Osteoblast (primary cell): ENCODE measurements around the gene VPS37B. TPM values are rescaled to one million over a fixed set of nuclear protein-coding genes. Genes with fewer than 3 reads are reported as not detected.

Source experiments
- DNase-seq: peaks from one replicate; pipeline ENCODE4 v3.0.0; 2011; ENCODE audit warnings: low spot score, mixed read lengths; ENCODE audit not compliant: insufficient read length; ENCODE audit errors: missing footprints
- H2AFZ ChIP-seq: 2 replicates; pipeline ENCODE4 v1.6.0; 2011; ENCODE audit warnings: mild to moderate bottlenecking, low read length
- H3K27ac ChIP-seq: 2 replicates; pipeline ENCODE4 v1.5.1; 2011; ENCODE audit warnings: mild to moderate bottlenecking, low read depth, low read length, moderate library complexity
- H3K27me3 ChIP-seq: 2 replicates; pipeline ENCODE4 v1.6.0; 2012; ENCODE audit warnings: mild to moderate bottlenecking, control low read depth, inconsistent platforms, low read length, moderate library complexity; ENCODE audit not compliant: insufficient read depth
- H3K36me3 ChIP-seq: 2 replicates; pipeline ENCODE4 v1.5.1; 2011; ENCODE audit warnings: mild to moderate bottlenecking, low read length, control low read depth, moderate library complexity; ENCODE audit not compliant: insufficient read depth
- H3K4me1 ChIP-seq: 2 replicates; pipeline ENCODE4 v1.5.1; 2011; ENCODE audit warnings: mild to moderate bottlenecking, low read length, control low read depth, moderate library complexity; ENCODE audit not compliant: insufficient read depth
- H3K4me2 ChIP-seq: 2 replicates; pipeline ENCODE4 v1.6.0; 2011; ENCODE audit warnings: mild to moderate bottlenecking, low read length; ENCODE audit not compliant: insufficient read depth
- H3K4me3 ChIP-seq: fragments of 200-600 bp; sonication (generic); 3 replicates; pipeline ENCODE4 v1.5.1; 2012; ENCODE audit warnings: mild to moderate bottlenecking, low read length, inconsistent platforms; ENCODE audit not compliant: insufficient read depth
- H3K79me2 ChIP-seq: 2 replicates; pipeline ENCODE4 v1.6.0; 2012; ENCODE audit warnings: mild to moderate bottlenecking, low read length, control low read depth, inconsistent platforms; ENCODE audit not compliant: insufficient read depth
- H3K9me3 ChIP-seq: 2 replicates; pipeline ENCODE4 v1.5.1; 2011; ENCODE audit warnings: low read depth, low read length, control low read depth
- H4K20me1 ChIP-seq: 2 replicates; pipeline ENCODE4 v1.6.0; 2012; ENCODE audit warnings: mild to moderate bottlenecking, low read length, control low read depth; ENCODE audit not compliant: insufficient read depth
- total RNA-seq: library from RNA; depleted of rRNA; stranded (reverse); fragments of >200 nt; gene quantifications from 2 replicates; pipeline ENCODE4 v1.2.3, GENCODE V29; 2012
- TF ChIP-seq, protein P1 (sequence below): IDR thresholded peaks from 2 replicates; pipeline ENCODE4 v1.5.1; 2011; ENCODE audit warnings: mild to moderate bottlenecking, low read depth, low read length, moderate library complexity; ENCODE audit errors: extremely low read depth

VPS37B gene
- total RNA-seq, 1 donor = 19.2 TPM

DNA sequence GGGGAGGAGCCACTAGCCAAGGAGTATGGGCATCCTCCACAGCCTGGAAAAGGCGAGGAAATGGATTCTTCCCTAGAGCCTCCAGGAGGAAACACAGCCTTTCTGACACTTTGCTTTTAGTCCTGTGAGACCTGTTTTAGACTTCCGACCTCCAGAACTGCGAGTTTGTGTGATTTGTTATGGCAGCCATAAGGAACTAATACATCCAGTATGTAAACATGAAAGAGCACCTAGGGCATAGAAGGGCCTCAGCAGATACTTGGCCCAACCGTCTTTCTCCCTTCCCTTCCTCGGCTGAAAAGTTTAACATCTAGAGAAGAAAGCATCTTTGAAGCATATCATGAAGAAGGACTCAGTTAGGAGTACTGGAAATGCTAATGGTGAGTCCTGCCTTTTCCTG lies 57.1 kb downstream of the VPS37B start:
- no peak for DNase-seq
- Histone ChIP-seq H4K20me1 (no peaks in the 10 kb centered on the region), H3K4me2 (no peak overlapping the region), H3K27me3 (no peaks in the 10 kb centered on the region), H2AFZ (no peak overlapping the region), H3K4me1 (peaks cover 21% of the 10 kb centered on the region), H3K36me3 (no peaks in the 10 kb centered on the region), H3K27ac (no peak overlapping the region), H3K79me2 (peaks cover 6% of the 10 kb centered on the region), H3K9me3 (no peaks in the 10 kb centered on the region), H3K4me3 (no peak overlapping the region)
- TF ChIP-seq, protein P1, sequence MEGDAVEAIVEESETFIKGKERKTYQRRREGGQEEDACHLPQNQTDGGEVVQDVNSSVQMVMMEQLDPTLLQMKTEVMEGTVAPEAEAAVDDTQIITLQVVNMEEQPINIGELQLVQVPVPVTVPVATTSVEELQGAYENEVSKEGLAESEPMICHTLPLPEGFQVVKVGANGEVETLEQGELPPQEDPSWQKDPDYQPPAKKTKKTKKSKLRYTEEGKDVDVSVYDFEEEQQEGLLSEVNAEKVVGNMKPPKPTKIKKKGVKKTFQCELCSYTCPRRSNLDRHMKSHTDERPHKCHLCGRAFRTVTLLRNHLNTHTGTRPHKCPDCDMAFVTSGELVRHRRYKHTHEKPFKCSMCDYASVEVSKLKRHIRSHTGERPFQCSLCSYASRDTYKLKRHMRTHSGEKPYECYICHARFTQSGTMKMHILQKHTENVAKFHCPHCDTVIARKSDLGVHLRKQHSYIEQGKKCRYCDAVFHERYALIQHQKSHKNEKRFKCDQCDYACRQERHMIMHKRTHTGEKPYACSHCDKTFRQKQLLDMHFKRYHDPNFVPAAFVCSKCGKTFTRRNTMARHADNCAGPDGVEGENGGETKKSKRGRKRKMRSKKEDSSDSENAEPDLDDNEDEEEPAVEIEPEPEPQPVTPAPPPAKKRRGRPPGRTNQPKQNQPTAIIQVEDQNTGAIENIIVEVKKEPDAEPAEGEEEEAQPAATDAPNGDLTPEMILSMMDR = no peak

DNA sequence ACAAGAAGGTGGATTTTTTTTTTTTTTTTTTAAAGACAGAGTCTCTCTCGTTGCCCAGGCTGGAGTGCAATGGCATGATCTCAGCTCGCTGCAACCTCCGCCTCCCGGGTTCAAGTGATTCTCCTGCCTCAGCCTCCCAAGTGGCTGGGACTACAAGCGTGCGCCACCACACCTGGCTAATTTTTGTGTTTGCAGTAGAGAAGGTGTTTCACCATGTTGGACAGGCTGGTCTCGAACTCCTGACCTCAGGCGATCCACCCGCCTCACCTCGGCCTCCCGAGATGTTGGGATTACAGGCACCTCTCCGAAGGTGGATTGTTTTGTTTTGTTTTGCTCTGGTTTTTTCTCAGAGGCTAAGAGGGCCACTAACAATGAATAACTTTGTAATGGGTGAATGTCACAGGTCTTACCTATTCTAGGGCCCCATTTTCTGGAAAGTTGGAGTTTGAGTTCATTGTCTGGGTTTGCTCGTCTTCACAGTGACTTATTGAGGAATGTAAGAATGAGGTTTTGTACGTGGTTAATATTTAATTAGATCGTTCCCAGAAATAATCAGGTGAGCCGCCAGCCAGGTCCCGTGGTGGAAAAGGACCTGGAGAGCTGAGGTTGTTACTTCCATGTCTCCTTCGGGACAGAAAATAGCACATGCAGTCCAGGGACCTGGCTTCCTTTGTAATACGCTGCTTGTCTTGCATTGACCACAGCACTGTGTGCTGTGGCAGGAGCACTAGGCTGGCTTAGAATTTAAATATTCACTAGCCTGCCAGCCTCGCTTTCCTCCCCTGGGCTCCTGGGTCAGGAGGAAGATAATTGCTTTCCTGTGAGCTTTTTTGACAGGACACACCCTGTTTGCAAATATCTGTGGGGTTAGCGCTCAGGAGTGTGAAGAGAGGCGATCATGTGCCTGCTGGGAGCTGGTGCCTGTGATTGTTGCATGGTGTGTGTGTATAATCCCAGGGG lies 58.3 kb downstream of the VPS37B start:
- TF ChIP-seq, protein P1 = no peak
- no peaks in the 10 kb centered on the region for H4K20me1 ChIP-seq

GRCh38 chr12:122836027-122836921 lies 59.6 kb downstream of the VPS37B start:
- Histone ChIP-seq H3K79me2 (peaks cover 6% of the 10 kb centered on the region), H4K20me1 (no peaks in the 10 kb centered on the region), H3K4me2 (peak overlapping the region; percentile 96), H2AFZ (peak overlapping the region; percentile 72), H3K9me3 (no peaks in the 10 kb centered on the region), H3K36me3 (no peaks in the 10 kb centered on the region), H3K27me3 (no peaks in the 10 kb centered on the region), H3K4me3 (peak overlapping the region; percentile 80), H3K27ac (no peak overlapping the region), H3K4me1 (peaks cover 16% of the 10 kb centered on the region)
- DNase-seq = peak; percentile 95
- TF ChIP-seq, protein P1 = no peak

More for the DNA sequence above, 58.3 kb downstream of the VPS37B start:
- Histone ChIP-seq H3K27me3 (no peaks in the 10 kb centered on the region), H3K9me3 (no peaks in the 10 kb centered on the region), H3K4me2 (peak overlapping the region; percentile 96), H3K79me2 (peaks cover 6% of the 10 kb centered on the region), H3K4me3 (no peak overlapping the region), H2AFZ (no peak overlapping the region), H3K36me3 (no peaks in the 10 kb centered on the region), H3K27ac (no peak overlapping the region), H3K4me1 (peaks cover 21% of the 10 kb centered on the region)
- peak; percentile 83 for DNase-seq
